PC-9 (cell line): ENCODE data around the gene JHY. TPM values are rescaled to one million over a fixed set of nuclear protein-coding genes. Genes with fewer than 3 reads are reported as not detected.
A peak's percentile ranks its signal among the peaks of the same experiment; 100 is the strongest.

Experiments used
- BruUV-seq: library from RNA; stranded (reverse); fragments of 400-500 nt; replicated peaks from 2 replicates; lab custom pipeline; 2021; lab: Mats Ljungman, UMichigan
- CTCF ChIA-PET: fragments of 300-600 bp; sonication (Branson Sonifier 250); formaldehyde crosslinking; loops from one replicate; lab custom pipeline; 2022; ENCODE audit warnings: antibody characterized with exemption; lab: Charles Lee
- POLR2A ChIA-PET: fragments of 300-600 bp; sonication (Branson Sonifier 250); formaldehyde crosslinking; loops from one replicate; lab custom pipeline; 2022; ENCODE audit warnings: antibody characterized with exemption; ENCODE audit not compliant: unreplicated experiment; lab: Charles Lee
- DNase-seq, 2 experiments: peaks; one replicate each; pipeline versions ENCODE4 v3.0.0 to v3.0.0-alpha.2; 2015 to 2022; ENCODE audit warnings: mixed read lengths in 1 of 2
- H2AFZ ChIP-seq: fragments of 200-600 bp; sonication (generic); 2 replicates; pipeline ENCODE4 v1.8.1; 2017; ENCODE audit warnings: antibody characterized with exemption
- H3F3A ChIP-seq: fragments of 200-600 bp; sonication (generic); 2 replicates; pipeline ENCODE4 v1.8.1; 2017; ENCODE audit warnings: antibody characterized with exemption, mild to moderate bottlenecking, low read depth; ENCODE audit not compliant: insufficient read depth
- H3K27ac ChIP-seq: fragments of 200-600 bp; sonication (generic); 2 replicates; pipeline ENCODE4 v1.6.1; 2016; ENCODE audit warnings: mixed run types
- H3K27me3 ChIP-seq: fragments of 200-600 bp; sonication (generic); 2 replicates; pipeline ENCODE4 v1.6.1; 2016; ENCODE audit warnings: low read depth, mixed run types; ENCODE audit not compliant: insufficient read depth
- H3K36me3 ChIP-seq: fragments of 200-600 bp; sonication (generic); 2 replicates; pipeline ENCODE4 v1.6.1; 2016; ENCODE audit warnings: low read depth, mixed run types
- H3K4me1 ChIP-seq: fragments of 200-600 bp; sonication (generic); replicated peaks from 2 replicates; pipeline ENCODE4 v1.6.1; 2016; ENCODE audit warnings: mixed run types; ENCODE audit not compliant: insufficient read depth
- H3K4me2 ChIP-seq: fragments of 200-600 bp; sonication (generic); 2 replicates; pipeline ENCODE4 v1.6.1; 2017; ENCODE audit warnings: mixed run types
- H3K4me3 ChIP-seq: fragments of 200-600 bp; sonication (generic); 2 replicates; pipeline ENCODE4 v1.6.1; 2016; ENCODE audit warnings: mixed run types
- H3K79me2 ChIP-seq: fragments of 200-600 bp; sonication (generic); 2 replicates; pipeline ENCODE4 v1.6.1; 2017; ENCODE audit warnings: low read depth, mixed run types
- H3K9me2 ChIP-seq: fragments of 200-600 bp; sonication (generic); 2 replicates; pipeline ENCODE4 v1.8.1; 2017; ENCODE audit warnings: mild to moderate bottlenecking; ENCODE audit not compliant: insufficient read depth
- H3K9me3 ChIP-seq: fragments of 200-600 bp; sonication (generic); 2 replicates; pipeline ENCODE4 v1.8.1; 2016; ENCODE audit warnings: low read depth; ENCODE audit not compliant: insufficient read depth
- H4K20me1 ChIP-seq: fragments of 200-600 bp; sonication (generic); 2 replicates; pipeline ENCODE4 v1.8.1; 2017; ENCODE audit not compliant: insufficient read depth
- CTCF ChIP-seq: fragments of 200-600 bp; sonication (generic); conservative IDR thresholded peaks from 2 replicates; pipeline ENCODE4 v1.6.1; 2017; ENCODE audit warnings: mixed run types, antibody characterized with exemption, mild to moderate bottlenecking, moderate library complexity
- EZH2 ChIP-seq: fragments of 200-600 bp; sonication (generic); IDR thresholded peaks from 2 replicates; pipeline ENCODE4 v1.8.0; 2017; ENCODE audit warnings: antibody characterized with exemption, low read depth
- intact Hi-C: fragments of 100-400 bp; cut with micrococcal nuclease; formaldehyde crosslinking; loops from one replicate; pipeline ENCODE4 v1.10.0; 2022; ENCODE audit not compliant: unreplicated experiment
- total RNA-seq: library from RNA; stranded (reverse); gene quantifications from 2 replicates; pipeline ENCODE4 v1.2.3, GENCODE V29; 2021

JHY gene
- total RNA-seq, 1 experiment from 2014 or later, result 6.2 TPM

- no peaks in the 10 kb centered on the region for H4K20me1 ChIP-seq
- CTCF ChIA-PET, result interaction anchor here (0.6 to 1.7 kb wide), 8 partner anchors 10 to 690 kb away, joined by 3 to 16 read pairs (median 4); no protein-coding TSS in a partner anchor
These were observed 18.7 kb upstream of the JHY start for GRCh38 chr11:122863704-122864326.

GRCh38 chr11:122864386-122865115, 18.0 kb upstream of the JHY start:
- no peaks in the 10 kb centered on the region for H4K20me1 ChIP-seq
- no peaks in the 10 kb centered on the region for H3K27me3 ChIP-seq
- H3F3A ChIP-seq, result peaks cover 27% of the 10 kb centered on the region; the same call in 1 of the 2 replicates
- TF ChIP-seq CTCF, result no peak
- TF ChIP-seq EZH2, result no peak
- no peak overlapping the region for H3K27ac ChIP-seq
- peaks cover 35% of the 10 kb centered on the region for H3K4me1 ChIP-seq
- no peak overlapping the region for H2AFZ ChIP-seq
- H3K36me3 ChIP-seq, result no peaks in the 10 kb centered on the region
- DNase-seq, result no peak
- no peak overlapping the region for H3K4me2 ChIP-seq
- H3K9me2 ChIP-seq, result no peaks in the 10 kb centered on the region
- ChIA-PET CTCF (interaction anchor here (1.2 to 1.7 kb wide), 3 partner anchors 18 to 158 kb away, joined by 3 to 16 read pairs (median 5); no protein-coding TSS in a partner anchor), POLR2A (no interaction called here)
- H3K4me3 ChIP-seq, result no peak overlapping the region
- H3K9me3 ChIP-seq, result no peaks in the 10 kb centered on the region
- intact Hi-C loops, result loop anchor here (5.0 kb wide), 1 partner anchor 383 kb away; no protein-coding TSS in a partner anchor
- H3K79me2 ChIP-seq, result no peaks in the 10 kb centered on the region
- no TSS peak for BruUV-seq

More at GRCh38 chr11:122863704-122864326, 18.7 kb upstream of the JHY start:
- H2AFZ ChIP-seq, result no peak overlapping the region
- intact Hi-C loops, result loop anchor here (1.0 to 5.0 kb wide), 3 partner anchors 159 to 383 kb away; no protein-coding TSS in a partner anchor
- TF ChIP-seq EZH2 (no peak), CTCF (peak; percentile 93)
- H3K9me3 ChIP-seq, result no peaks in the 10 kb centered on the region
- no peaks in the 10 kb centered on the region for H3K36me3 ChIP-seq
- H3F3A ChIP-seq, result peaks cover 27% of the 10 kb centered on the region; the same call in 1 of the 2 replicates
- no peaks in the 10 kb centered on the region for H3K27me3 ChIP-seq
- DNase-seq, result peak in 1 of 2 experiments; percentile 37
- H3K4me1 ChIP-seq, result peaks cover 35% of the 10 kb centered on the region
- H3K4me2 ChIP-seq, result no peak overlapping the region
- H3K79me2 ChIP-seq, result no peaks in the 10 kb centered on the region
- no peak overlapping the region for H3K4me3 ChIP-seq
- 0 out of 2 replicates have a peak overlapping the region, but pooled peaks have one; percentile 5 for H3K27ac ChIP-seq
- BruUV-seq, result no TSS peak
- POLR2A ChIA-PET, result interaction anchor here (0.6 to 0.7 kb wide), 2 partner anchors 157 to 193 kb away, joined by 4 to 6 read pairs; no protein-coding TSS in a partner anchor
- H3K9me2 ChIP-seq, result no peaks in the 10 kb centered on the region

- Histone ChIP-seq H3K79me2 (no peaks in the 10 kb centered on the region), H3K36me3 (no peaks in the 10 kb centered on the region), H3F3A (peaks cover 10% of the 10 kb centered on the region; the same call in 1 of the 2 replicates), H3K4me2 (no peak overlapping the region), H3K9me3 (no peaks in the 10 kb centered on the region), H2AFZ (no peak overlapping the region), H3K4me1 (no peaks in the 10 kb centered on the region), H3K27me3 (no peaks in the 10 kb centered on the region), H3K9me2 (no peaks in the 10 kb centered on the region), H3K27ac (no peak overlapping the region), H4K20me1 (no peaks in the 10 kb centered on the region), H3K4me3 (no peak overlapping the region)
- no peak for TF ChIP-seq CTCF
- TF ChIP-seq EZH2, result no peak
- ChIA-PET CTCF (interaction anchor here (0.7 kb wide), 1 partner anchor 20 kb away, joined by 3 read pairs; no protein-coding TSS in a partner anchor), POLR2A (no interaction called here)
- no peak for DNase-seq
- intact Hi-C loops, result no loop called here
- no TSS peak for BruUV-seq
These were observed 12.9 kb upstream of the JHY start for GRCh38 chr11:122869622-122870021.
